SJSA1 (cell line): ENCODE results near the gene CFAP73. TPM values are rescaled to one million over a fixed set of nuclear protein-coding genes. Genes with fewer than 3 reads are reported as not detected.
A peak's percentile ranks its signal among the peaks of the same experiment; 100 is the strongest.

ENCODE experiments used
- DNase-seq, 2 experiments: peaks; one replicate each; pipeline ENCODE4 v3.0.0-alpha.2; 2015 to 2020; ENCODE audit warnings: low spot score in 2 of 2, low read depth in 1 of 2
- H3K27ac ChIP-seq: fragments of 250-450 bp; sonication (Bioruptor Pico); 2 replicates; pipeline ENCODE4 v1.5.1; 2020; ENCODE audit warnings: mild to moderate bottlenecking, moderate library complexity
- H3K27me3 ChIP-seq: fragments of 250-450 bp; sonication (Bioruptor Pico); replicated peaks from 2 replicates; pipeline ENCODE4 v1.5.1; 2020; ENCODE audit warnings: mild to moderate bottlenecking, moderate library complexity
- H3K36me3 ChIP-seq: fragments of 250-450 bp; sonication (Bioruptor Pico); 2 replicates; pipeline ENCODE4 v1.5.1; 2020; ENCODE audit warnings: mild to moderate bottlenecking
- H3K4me1 ChIP-seq: fragments of 250-450 bp; sonication (Bioruptor Pico); replicated peaks from 2 replicates; pipeline ENCODE4 v1.6.1; 2021; ENCODE audit warnings: mild to moderate bottlenecking
- H3K4me3 ChIP-seq: fragments of 250-450 bp; sonication (Bioruptor Pico); 2 replicates; pipeline ENCODE4 v1.5.1; 2020; ENCODE audit warnings: mild to moderate bottlenecking
- H3K9me3 ChIP-seq: fragments of 250-450 bp; sonication (Bioruptor Pico); replicated peaks from 2 replicates; pipeline ENCODE4 v1.5.1; 2020; ENCODE audit warnings: mild to moderate bottlenecking
- total RNA-seq: library from RNA; depleted of rRNA; stranded (reverse); fragments of >200 nt; shearing (Covaris generic); gene quantifications from 2 replicates; pipeline ENCODE4 v1.2.3, GENCODE V29; 2014

The CFAP73 gene
- total RNA-seq, 1 experiment from 2014 or later: not detected

GRCh38 chr12:113185180-113186032 lies 35.9 kb downstream of the CFAP73 start, which contains the start of the genes DDX54 and RITA1:
DDX54 (minus strand) TSS chr12:113185478; CDS start chr12:113185451, 27 bp downstream.
RITA1 (plus strand) TSS chr12:113185721; CDS start chr12:113186747, 1,026 bp downstream.
- H3K9me3 ChIP-seq: no peaks in the 10 kb centered on the region
- peak; percentile 69 to 92 for DNase-seq
- peak within 1 kb of the TSS; percentile 93 for H3K4me3 ChIP-seq
- H3K36me3 ChIP-seq: peaks cover 47% of the 10 kb centered on the region
- peak within 1 kb of the TSS; percentile 97 for H3K27ac ChIP-seq
- no peaks in the 10 kb centered on the region for H3K27me3 ChIP-seq
- peaks cover 31% of the 10 kb centered on the region for H3K4me1 ChIP-seq

GRCh38 chr12:113186033-113186365 lies 36.5 kb downstream of the CFAP73 start:
- peak overlapping the region; percentile 97; the same call in 1 of the 2 replicates for H3K27ac ChIP-seq
- no peaks in the 10 kb centered on the region for H3K27me3 ChIP-seq
- H3K9me3 ChIP-seq: no peaks in the 10 kb centered on the region
- H3K4me1 ChIP-seq: peaks cover 34% of the 10 kb centered on the region
- peak overlapping the region; percentile 93 for H3K4me3 ChIP-seq
- H3K36me3 ChIP-seq: peaks cover 48% of the 10 kb centered on the region
- no peak for DNase-seq

GRCh38 chr12:113186666-113187325 lies 37.3 kb downstream of the CFAP73 start:
- peaks cover 56% of the 10 kb centered on the region for H3K36me3 ChIP-seq
- DNase-seq: peak in 1 of 2 experiments; percentile 37
- H3K27me3 ChIP-seq: no peaks in the 10 kb centered on the region
- H3K9me3 ChIP-seq: no peaks in the 10 kb centered on the region
- H3K4me1 ChIP-seq: peaks cover 36% of the 10 kb centered on the region
- H3K4me3 ChIP-seq: peak overlapping the region; percentile 93; the same call in 1 of the 2 replicates
- H3K27ac ChIP-seq: no peak overlapping the region

GRCh38 chr12:113189361-113189760 lies 39.8 kb downstream of the CFAP73 start:
- DNase-seq: no peak
- no peak overlapping the region for H3K27ac ChIP-seq

GRCh38 chr12:113190761-113191160 lies 41.2 kb downstream of the CFAP73 start:
- DNase-seq: no peak
- H3K27ac ChIP-seq: no peak overlapping the region
- peaks cover 70% of the 10 kb centered on the region for H3K4me1 ChIP-seq
- no peaks in the 10 kb centered on the region for H3K9me3 ChIP-seq
- H3K4me3 ChIP-seq: no peak overlapping the region
- peaks cover 48% of the 10 kb centered on the region for H3K36me3 ChIP-seq
- no peaks in the 10 kb centered on the region for H3K27me3 ChIP-seq

More at GRCh38 chr12:113189361-113189760, 39.8 kb downstream of the CFAP73 start:
- Histone ChIP-seq H3K36me3 (peaks cover 56% of the 10 kb centered on the region), H3K9me3 (no peaks in the 10 kb centered on the region), H3K4me3 (no peak overlapping the region), H3K4me1 (peaks cover 56% of the 10 kb centered on the region), H3K27me3 (no peaks in the 10 kb centered on the region)

GRCh38 chr12:113191227-113191626 lies 41.7 kb downstream of the CFAP73 start:
- H3K36me3 ChIP-seq: peaks cover 48% of the 10 kb centered on the region
- H3K9me3 ChIP-seq: no peaks in the 10 kb centered on the region
- H3K4me3 ChIP-seq: no peak overlapping the region
- peaks cover 67% of the 10 kb centered on the region for H3K4me1 ChIP-seq
- no peak for DNase-seq
- H3K27me3 ChIP-seq: no peaks in the 10 kb centered on the region
- no peak overlapping the region for H3K27ac ChIP-seq

GRCh38 chr12:113194971-113195391 lies 45.5 kb downstream of the CFAP73 start:
- Histone ChIP-seq H3K4me1 (peaks cover 52% of the 10 kb centered on the region), H3K9me3 (no peaks in the 10 kb centered on the region), H3K36me3 (peaks cover 26% of the 10 kb centered on the region), H3K27ac (peak overlapping the region; percentile 70), H3K27me3 (no peaks in the 10 kb centered on the region), H3K4me3 (no peak overlapping the region)
- DNase-seq: peak; percentile 55 to 63

- DNase-seq: no peak
- H3K27ac ChIP-seq: peak overlapping the region; percentile 70; the same call in 1 of the 2 replicates
- H3K27me3 ChIP-seq: no peaks in the 10 kb centered on the region
- H3K4me1 ChIP-seq: peaks cover 52% of the 10 kb centered on the region
- no peak overlapping the region for H3K4me3 ChIP-seq
- no peaks in the 10 kb centered on the region for H3K9me3 ChIP-seq
- H3K36me3 ChIP-seq: peaks cover 23% of the 10 kb centered on the region
These were observed 46.1 kb downstream of the CFAP73 start for GRCh38 chr12:113195598-113195997.

- Histone ChIP-seq H3K27me3 (no peaks in the 10 kb centered on the region), H3K4me3 (no peak overlapping the region)
These were observed 47.1 kb downstream of the CFAP73 start for GRCh38 chr12:113196582-113196981.

GRCh38 chr12:113196990-113197389 lies 47.5 kb downstream of the CFAP73 start:
- Histone ChIP-seq H3K4me1 (peaks cover 45% of the 10 kb centered on the region), H3K9me3 (no peaks in the 10 kb centered on the region), H3K36me3 (peaks cover 9% of the 10 kb centered on the region), H3K27ac (no peak overlapping the region), H3K4me3 (no peak overlapping the region), H3K27me3 (no peaks in the 10 kb centered on the region)
- DNase-seq: peak; percentile 54 to 67

More at GRCh38 chr12:113196582-113196981, 47.1 kb downstream of the CFAP73 start:
- Histone ChIP-seq H3K4me1 (peaks cover 46% of the 10 kb centered on the region), H3K27ac (no peak overlapping the region), H3K36me3 (peaks cover 13% of the 10 kb centered on the region), H3K9me3 (no peaks in the 10 kb centered on the region)
- no peak for DNase-seq

- Histone ChIP-seq H3K4me1 (peaks cover 39% of the 10 kb centered on the region), H3K27ac (no peak overlapping the region), H3K36me3 (peaks cover 3% of the 10 kb centered on the region), H3K27me3 (no peaks in the 10 kb centered on the region), H3K9me3 (no peaks in the 10 kb centered on the region), H3K4me3 (no peak overlapping the region)
- DNase-seq: no peak
These were observed 48.1 kb downstream of the CFAP73 start for GRCh38 chr12:113197518-113198077.

- Histone ChIP-seq H3K27ac (no peak overlapping the region), H3K9me3 (no peaks in the 10 kb centered on the region), H3K27me3 (no peaks in the 10 kb centered on the region), H3K4me1 (peaks cover 32% of the 10 kb centered on the region), H3K36me3 (no peaks in the 10 kb centered on the region), H3K4me3 (no peak overlapping the region)
- no peak for DNase-seq
These were observed 48.8 kb downstream of the CFAP73 start for GRCh38 chr12:113198296-113198695.

GRCh38 chr12:113200021-113200797 lies 50.7 kb downstream of the CFAP73 start:
- Histone ChIP-seq H3K36me3 (no peaks in the 10 kb centered on the region), H3K9me3 (no peaks in the 10 kb centered on the region), H3K27ac (no peak overlapping the region), H3K27me3 (no peaks in the 10 kb centered on the region), H3K4me3 (no peak overlapping the region), H3K4me1 (peaks cover 12% of the 10 kb centered on the region)
- DNase-seq: no peak
